CD4-positive, alpha-beta T cell treated with Interleukin-17A for 1 hour (primary cell): Measurements from ENCODE around the gene C11orf91.
"Not testable (repeated sequence)": the region's sequence is repeated elsewhere in the genome, so short reads cannot be mapped to it uniquely, and the experiment has no call there.

Experiments used
- DNase-seq: peaks from one replicate; pipeline ENCODE4 v3.0.0-alpha.2; 2020

Gene C11orf91

GRCh38 chr11:33695051-33695566 lies 5.5 kb downstream of the C11orf91 start:
- DNase-seq = no peak

- no peak for DNase-seq
Measured at GRCh38 chr11:33694346-33695050, 6.1 kb downstream of the C11orf91 start.

GRCh38 chr11:33692541-33692940 lies 8.1 kb downstream of the C11orf91 start:
- DNase-seq = no peak

GRCh38 chr11:33692013-33692504 lies 8.6 kb downstream of the C11orf91 start:
- DNase-seq = no peak

GRCh38 chr11:33691066-33691864 lies 9.4 kb downstream of the C11orf91 start:
- no peak for DNase-seq

GRCh38 chr11:33690290-33691065 lies 10.1 kb downstream of the C11orf91 start:
- no peak for DNase-seq

- no peak for DNase-seq
Measured at GRCh38 chr11:33689501-33689900, 11.1 kb downstream of the C11orf91 start.

GRCh38 chr11:33689085-33689484 lies 11.5 kb downstream of the C11orf91 start:
- DNase-seq = no peak

- no peak for DNase-seq
Measured at GRCh38 chr11:33687733-33688479, 12.7 kb downstream of the C11orf91 start.

GRCh38 chr11:33685082-33685481 lies 15.5 kb downstream of the C11orf91 start:
- no peak for DNase-seq

- no peak for DNase-seq
Measured at GRCh38 chr11:33684003-33684706, 16.5 kb downstream of the C11orf91 start.

GRCh38 chr11:33682446-33682845 lies 18.2 kb downstream of the C11orf91 start:
- DNase-seq = no peak

- DNase-seq = no peak
Measured at GRCh38 chr11:33682019-33682418, 18.6 kb downstream of the C11orf91 start.

- DNase-seq = not testable (repeated sequence)
Measured at GRCh38 chr11:33678616-33679015, 22.0 kb downstream of the C11orf91 start.

- DNase-seq = no peak
Measured at GRCh38 chr11:33674035-33674814, 26.4 kb downstream of the C11orf91 start.

GRCh38 chr11:33672273-33672672 lies 28.4 kb downstream of the C11orf91 start:
- no peak for DNase-seq

GRCh38 chr11:33670250-33671011 lies 30.2 kb downstream of the C11orf91 start:
- no peak for DNase-seq

GRCh38 chr11:33669598-33670249 lies 30.9 kb downstream of the C11orf91 start:
- DNase-seq = no peak

- DNase-seq = no peak
Measured at GRCh38 chr11:33668951-33669596, 31.6 kb downstream of the C11orf91 start.
